Activated T-helper 2 cell treated with anti-CD3 and anti-CD28 coated beads, Interferon-gamma antibody, Interleukin-2, Interleukin-4, amounts not matched to agents 10 μg/mL and 5 μg/mL and 100 μg/mL, durations not matched to agents 14 hours and 24 hours and 36 hours (primary cell): ENCODE measurements around the gene BTNL9. TPM values are rescaled to one million over a fixed set of nuclear protein-coding genes. Genes with fewer than 3 reads are reported as not detected.
"Not testable (repeated sequence)": the region's sequence is repeated elsewhere in the genome, so short reads cannot be mapped to it uniquely, and the experiment has no call there.

Source experiments
- DNase-seq: peaks from one replicate; pipeline ENCODE4 v3.0.0; 2021; ENCODE audit warnings: low spot score
- H3K27ac Mint-ChIP-seq: one replicate; pipeline ENCODE4 v1.8.0; 2021; ENCODE audit warnings: mixed read lengths
- H3K27me3 Mint-ChIP-seq: one replicate; pipeline ENCODE4 v1.8.0; 2021; ENCODE audit warnings: low read depth, mixed read lengths
- H3K36me3 Mint-ChIP-seq: one replicate; pipeline ENCODE4 v1.8.0; 2021; ENCODE audit warnings: low read depth, mixed read lengths
- H3K4me1 Mint-ChIP-seq: one replicate; pipeline ENCODE4 v1.8.0; 2021; ENCODE audit warnings: low read depth, mixed read lengths
- H3K4me3 Mint-ChIP-seq: one replicate; pipeline ENCODE4 v1.8.0; 2021; ENCODE audit warnings: low read depth, mild to moderate bottlenecking, moderate library complexity, mixed read lengths
- H3K9me3 Mint-ChIP-seq: one replicate; pipeline ENCODE4 v1.8.0; 2021; ENCODE audit warnings: mixed read lengths
- intact Hi-C: fragments of 100-400 bp; cut with micrococcal nuclease; formaldehyde crosslinking; loops from one replicate; pipeline ENCODE4 v1.15.1; 2023
- total RNA-seq: library from RNA; stranded (reverse); gene quantifications from 2 replicates; pipeline ENCODE4 v1.2.3, GENCODE V29; 2022

The BTNL9 gene
- total RNA-seq = 0.09 TPM in 1 of 2 replicates, not detected in the other

DNA sequence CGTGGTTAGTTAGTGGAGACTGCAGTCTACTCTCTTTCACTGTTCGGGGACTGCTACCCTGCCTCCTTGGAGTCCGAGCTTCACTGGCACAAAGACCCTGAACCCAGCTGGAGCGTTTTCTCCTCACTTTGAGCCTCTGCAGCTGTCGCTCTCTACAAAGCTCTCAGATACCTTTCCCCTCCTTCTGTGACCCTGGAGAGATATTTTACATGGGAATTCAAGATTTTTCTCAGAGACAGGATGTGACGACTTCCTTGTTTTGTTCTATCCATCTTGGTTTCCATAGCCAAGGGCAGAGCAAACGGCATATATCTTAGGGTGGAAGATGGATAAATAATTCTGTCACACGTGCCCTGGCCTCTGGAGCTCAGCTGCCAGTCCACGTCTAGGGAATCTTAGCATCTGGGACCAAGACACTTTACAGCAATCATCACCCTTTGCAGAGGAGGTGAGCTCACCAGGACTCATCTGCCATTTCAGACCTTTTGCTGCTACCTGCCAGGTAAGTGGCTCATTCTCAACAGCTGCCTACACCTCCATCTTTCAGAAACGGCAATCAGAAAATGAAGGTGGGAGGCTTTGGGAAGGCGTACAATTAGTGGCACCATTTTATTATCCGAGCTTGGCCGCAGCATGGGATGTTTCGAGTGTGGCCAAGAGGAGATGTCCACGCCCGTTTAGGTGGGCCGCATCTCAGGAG lies at the start of gene BTNL9:
TSS of gene BTNL9 (plus strand) at position 336 of the 700 bp plus-strand sequence. CDS start 5,224 bp downstream, outside the sequence.
- no peak within 1 kb of the TSS for H3K4me3 Mint-ChIP-seq
- H3K9me3 Mint-ChIP-seq = no peaks in the 10 kb centered on the region
- no peak for DNase-seq

DNA sequence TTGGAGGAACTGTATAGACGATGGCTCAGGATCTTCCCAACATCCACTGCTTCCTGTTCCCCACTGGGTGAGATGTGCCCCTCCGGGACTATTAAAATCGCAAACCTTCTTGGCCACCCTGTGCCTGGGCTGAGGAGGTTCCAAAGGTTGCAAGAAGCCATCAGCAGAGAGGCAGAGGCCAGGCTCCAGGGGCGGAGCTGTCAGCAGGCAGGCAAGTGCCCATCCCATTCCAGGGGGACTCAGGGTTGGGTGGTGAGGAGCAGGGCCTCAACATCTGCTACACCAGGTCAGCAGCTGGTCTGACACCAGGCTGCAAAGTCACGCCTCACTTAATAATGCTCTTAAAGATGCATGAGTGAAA lies 49.2 kb upstream of the BTNL9 start:
- Mint-ChIP-seq H3K27me3 (no peaks in the 10 kb centered on the region), H3K36me3 (no peaks in the 10 kb centered on the region)

More for the DNA sequence above, at the start of gene BTNL9:
- intact Hi-C loops = no loop called here
- Mint-ChIP-seq H3K4me1 (no peaks in the 10 kb centered on the region), H3K27ac (no peak within 1 kb of the TSS), H3K27me3 (peaks cover 11% of the 10 kb centered on the region), H3K36me3 (no peaks in the 10 kb centered on the region)

GRCh38 chr5:181001947-181002346 lies 38.1 kb upstream of the BTNL9 start:
- H3K4me3 Mint-ChIP-seq = no peak overlapping the region
- H3K4me1 Mint-ChIP-seq = no peaks in the 10 kb centered on the region
- no peak for DNase-seq
- H3K36me3 Mint-ChIP-seq = no peaks in the 10 kb centered on the region
- no peaks in the 10 kb centered on the region for H3K9me3 Mint-ChIP-seq
- H3K27me3 Mint-ChIP-seq = peaks cover 2% of the 10 kb centered on the region
- H3K27ac Mint-ChIP-seq = no peak overlapping the region
- intact Hi-C loops = no loop called here

More for the DNA sequence above, 49.2 kb upstream of the BTNL9 start:
- DNase-seq = no peak
- H3K27ac Mint-ChIP-seq = no peak overlapping the region
- H3K4me1 Mint-ChIP-seq = no peaks in the 10 kb centered on the region
- no peaks in the 10 kb centered on the region for H3K9me3 Mint-ChIP-seq
- intact Hi-C loops = no loop called here
- no peak overlapping the region for H3K4me3 Mint-ChIP-seq

- H3K4me1 Mint-ChIP-seq = no peaks in the 10 kb centered on the region
These were observed 34.3 kb upstream of the BTNL9 start for GRCh38 chr5:181005791-181006190.

DNA sequence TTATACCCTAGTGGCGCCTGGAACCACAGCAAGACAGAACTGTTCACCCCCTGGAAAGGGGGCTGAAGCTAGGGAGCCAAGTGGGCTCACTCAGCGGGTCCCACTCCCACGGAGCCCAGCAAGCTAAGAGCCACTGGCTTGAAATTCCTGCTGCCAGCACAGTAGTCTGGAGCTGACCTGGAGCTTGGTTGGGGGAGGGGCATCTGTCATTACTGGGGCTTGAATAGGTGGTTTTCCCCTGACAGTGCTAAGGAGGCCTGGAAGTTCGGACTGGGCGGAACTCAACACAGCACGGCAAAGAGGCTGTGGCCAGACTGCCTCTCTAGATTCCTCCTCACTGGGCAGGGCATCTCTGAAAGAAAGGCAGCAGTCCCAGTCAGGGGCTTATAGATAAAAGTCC lies 31.9 kb upstream of the BTNL9 start:
- Mint-ChIP-seq H3K4me3 (no peak overlapping the region), H3K27ac (no peak overlapping the region), H3K27me3 (peaks cover 8% of the 10 kb centered on the region), H3K36me3 (no peaks in the 10 kb centered on the region), H3K4me1 (no peaks in the 10 kb centered on the region), H3K9me3 (no peaks in the 10 kb centered on the region)
- intact Hi-C loops = no loop called here
- no peak for DNase-seq

More at GRCh38 chr5:181005791-181006190, 34.3 kb upstream of the BTNL9 start:
- intact Hi-C loops = loop anchor here (2.0 kb wide), 1 partner anchor 59 kb away; no protein-coding TSS in a partner anchor
- Mint-ChIP-seq H3K4me3 (no peak overlapping the region), H3K27ac (no peak overlapping the region), H3K9me3 (no peaks in the 10 kb centered on the region), H3K36me3 (no peaks in the 10 kb centered on the region), H3K27me3 (peaks cover 2% of the 10 kb centered on the region)
- no peak for DNase-seq

DNA sequence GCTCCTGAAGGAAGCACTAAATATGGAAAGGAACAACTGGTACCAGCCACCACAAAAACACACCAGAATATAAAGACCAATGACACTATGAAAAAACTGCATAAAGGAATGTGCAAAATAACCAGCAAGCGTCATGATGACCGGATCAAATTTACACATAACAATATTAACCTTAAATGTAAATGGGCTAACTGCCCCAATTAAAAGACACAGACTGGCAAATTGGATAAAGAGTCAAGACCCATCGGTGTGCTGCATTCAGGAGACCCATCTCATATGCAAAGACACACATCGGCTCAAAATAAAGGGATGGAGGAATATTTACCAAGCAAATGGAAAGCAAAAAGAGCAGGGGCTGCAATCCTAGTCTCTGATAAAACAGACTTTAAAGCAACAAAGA lies 30.0 kb upstream of the BTNL9 start:
- H3K4me3 Mint-ChIP-seq, H3K36me3 Mint-ChIP-seq, intact Hi-C loops, DNase-seq, H3K27ac Mint-ChIP-seq, H3K4me1 Mint-ChIP-seq, H3K9me3 Mint-ChIP-seq, H3K27me3 Mint-ChIP-seq: not testable (repeated sequence)

- H3K4me3 Mint-ChIP-seq, DNase-seq, H3K27me3 Mint-ChIP-seq, H3K36me3 Mint-ChIP-seq, H3K4me1 Mint-ChIP-seq, H3K27ac Mint-ChIP-seq, H3K9me3 Mint-ChIP-seq, intact Hi-C loops: not testable (repeated sequence)
These were observed 25.4 kb upstream of the BTNL9 start for GRCh38 chr5:181014654-181015053.

GRCh38 chr5:181017448-181017847 lies 22.6 kb upstream of the BTNL9 start:
- intact Hi-C loops, H3K4me3 Mint-ChIP-seq, H3K4me1 Mint-ChIP-seq, H3K27ac Mint-ChIP-seq, DNase-seq, H3K36me3 Mint-ChIP-seq, H3K27me3 Mint-ChIP-seq: not testable (repeated sequence)
- H3K9me3 Mint-ChIP-seq = peaks cover 12% of the 10 kb centered on the region

DNA sequence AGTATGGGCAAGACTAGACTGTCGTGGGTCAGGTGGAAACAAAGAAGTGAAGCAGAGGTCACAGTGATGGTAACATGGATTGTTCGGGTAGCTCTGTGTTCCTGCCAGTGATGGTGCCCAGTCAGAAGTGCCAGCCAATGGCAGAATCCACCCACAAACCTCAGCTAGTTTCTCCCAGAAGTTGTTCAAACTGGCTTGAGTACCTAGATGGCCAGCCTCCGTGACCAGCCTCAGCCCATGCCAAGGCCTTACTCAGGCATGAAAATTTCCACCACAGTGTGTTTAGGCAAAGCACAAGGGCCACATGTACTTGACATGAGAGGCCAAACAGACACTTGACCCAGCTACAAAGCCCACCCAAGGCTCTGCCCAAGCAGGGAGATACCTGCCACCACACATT lies 19.4 kb upstream of the BTNL9 start:
- peaks cover 18% of the 10 kb centered on the region for H3K9me3 Mint-ChIP-seq
- no peak overlapping the region for H3K27ac Mint-ChIP-seq
- peaks cover 2% of the 10 kb centered on the region for H3K27me3 Mint-ChIP-seq
- H3K4me1 Mint-ChIP-seq = no peaks in the 10 kb centered on the region
- no peak for DNase-seq
- H3K4me3 Mint-ChIP-seq = no peak overlapping the region
- no peaks in the 10 kb centered on the region for H3K36me3 Mint-ChIP-seq
- intact Hi-C loops = no loop called here

- Mint-ChIP-seq H3K4me3 (no peak overlapping the region), H3K4me1 (no peaks in the 10 kb centered on the region), H3K9me3 (peaks cover 18% of the 10 kb centered on the region), H3K27me3 (peaks cover 2% of the 10 kb centered on the region), H3K27ac (no peak overlapping the region), H3K36me3 (no peaks in the 10 kb centered on the region)
- intact Hi-C loops = no loop called here
- DNase-seq = no peak
These were observed 15.6 kb upstream of the BTNL9 start for GRCh38 chr5:181024245-181025064.

- H3K4me1 Mint-ChIP-seq = no peaks in the 10 kb centered on the region
- no peak overlapping the region for H3K4me3 Mint-ChIP-seq
- peaks cover 2% of the 10 kb centered on the region for H3K27me3 Mint-ChIP-seq
- H3K36me3 Mint-ChIP-seq = no peaks in the 10 kb centered on the region
- DNase-seq = no peak
- intact Hi-C loops = no loop called here
- H3K27ac Mint-ChIP-seq = no peak overlapping the region
- H3K9me3 Mint-ChIP-seq = peaks cover 5% of the 10 kb centered on the region
These were observed 12.5 kb upstream of the BTNL9 start for GRCh38 chr5:181027452-181028031.

- DNase-seq = no peak
- intact Hi-C loops = no loop called here
- Mint-ChIP-seq H3K4me3 (no peak overlapping the region), H3K27ac (no peak overlapping the region), H3K4me1 (no peaks in the 10 kb centered on the region), H3K36me3 (no peaks in the 10 kb centered on the region), H3K27me3 (peaks cover 2% of the 10 kb centered on the region), H3K9me3 (no peaks in the 10 kb centered on the region)
These were observed 11.8 kb upstream of the BTNL9 start for GRCh38 chr5:181028032-181028819.
